DND-41 (cell line): ENCODE measurements around the gene STPG3.

Experiments used
- CTCF ChIP-seq: IDR thresholded peaks from 2 replicates; pipeline ENCODE4 v1.5.1; 2012; ENCODE audit warnings: borderline replicate concordance, low read length, moderate library complexity, mild to moderate bottlenecking; ENCODE audit not compliant: poor library complexity, severe bottlenecking; ENCODE audit errors: extremely low read depth
- EZH2 ChIP-seq: IDR thresholded peaks from 3 replicates; pipeline ENCODE4 v1.6.1; 2012; ENCODE audit warnings: borderline replicate concordance, low read depth, mild to moderate bottlenecking, moderate library complexity, low read length, inconsistent platforms; ENCODE audit not compliant: severe bottlenecking

GRCh38 chr9:137255448-137256114 is 4.5 kb downstream of the STPG3 start:
- TF ChIP-seq CTCF = no peak
- no peak for TF ChIP-seq EZH2
